ENCODE results near the gene CACNG8. TPM values are rescaled to one million over a fixed set of nuclear protein-coding genes. Genes with fewer than 3 reads are reported as not detected.
"Not testable (repeated sequence)": the region's sequence is repeated elsewhere in the genome, so short reads cannot be mapped to it uniquely, and the experiment has no call there.

The CACNG8 gene
- not detected in 2 replicates for total RNA-seq

DNA sequence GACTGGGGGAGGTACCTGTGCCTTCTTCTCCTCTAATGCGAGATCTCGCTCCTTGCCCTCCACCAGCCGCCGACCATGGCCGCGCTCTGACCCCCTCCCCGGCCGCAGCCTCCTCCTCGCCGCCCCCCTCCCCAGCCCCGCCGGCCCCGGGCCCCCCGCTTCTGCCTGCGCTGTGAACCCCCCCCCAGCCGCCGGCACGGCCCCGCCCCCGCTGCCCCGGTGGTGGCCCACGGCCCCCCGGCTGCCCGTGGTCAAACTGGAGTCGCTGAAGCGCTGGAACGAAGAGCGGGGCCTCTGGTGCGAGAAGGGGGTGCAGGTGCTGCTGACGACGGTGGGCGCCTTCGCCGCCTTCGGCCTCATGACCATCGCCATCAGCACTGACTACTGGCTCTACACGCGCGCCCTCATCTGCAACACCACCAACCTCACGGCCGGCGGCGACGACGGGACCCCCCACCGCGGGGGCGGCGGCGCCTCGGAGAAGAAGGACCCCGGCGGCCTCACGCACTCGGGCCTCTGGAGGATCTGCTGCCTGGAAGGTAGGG is at the start of gene CACNG8:
CACNG8 (plus strand) TSS at position 51 of the 545 bp plus-strand sequence.
- intact Hi-C loops (cut with micrococcal nuclease) = no loop called here

DNA sequence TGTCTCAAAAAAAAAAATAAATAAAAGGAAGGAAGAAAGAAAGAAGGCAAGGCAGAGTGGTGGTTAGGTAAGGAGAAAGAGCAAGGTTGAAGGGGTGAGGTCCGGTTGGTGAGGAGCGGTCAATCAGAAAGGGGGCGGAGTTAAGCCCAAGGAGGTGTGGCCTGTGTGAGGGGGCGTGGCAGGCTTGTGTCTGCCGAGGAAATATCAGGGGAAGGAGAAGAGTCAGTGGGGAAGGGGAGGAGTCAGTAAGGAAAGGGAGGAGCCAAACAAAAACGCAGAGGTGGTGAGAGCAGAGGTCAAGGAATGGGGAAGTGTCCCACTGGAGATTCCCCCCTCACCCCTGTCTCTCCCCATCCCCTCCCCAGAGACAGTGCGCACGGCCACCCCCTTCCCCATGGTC is 47.7 kb upstream of the CACNG8 start:
- intact Hi-C loops (cut with micrococcal nuclease) = no loop called here

DNA sequence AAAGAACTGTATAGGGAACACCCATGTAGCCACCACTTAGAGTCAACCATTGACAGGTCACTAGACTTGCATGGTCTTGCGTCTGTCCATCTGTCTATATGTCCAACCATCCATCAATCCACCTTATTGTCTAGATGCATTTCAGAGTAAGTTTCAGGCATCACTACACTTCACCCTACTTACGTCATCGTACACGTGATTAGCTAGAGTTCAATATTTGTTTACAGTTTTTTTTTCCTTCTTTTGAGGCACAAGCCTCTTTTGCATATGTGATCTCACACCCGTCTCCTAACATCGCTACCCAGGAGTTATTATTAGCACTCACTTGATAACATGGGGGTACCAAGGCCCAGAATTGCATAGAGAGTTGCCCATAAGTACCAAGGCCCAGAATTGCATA is 46.7 kb upstream of the CACNG8 start:
- intact Hi-C loops (cut with micrococcal nuclease) = no loop called here

DNA sequence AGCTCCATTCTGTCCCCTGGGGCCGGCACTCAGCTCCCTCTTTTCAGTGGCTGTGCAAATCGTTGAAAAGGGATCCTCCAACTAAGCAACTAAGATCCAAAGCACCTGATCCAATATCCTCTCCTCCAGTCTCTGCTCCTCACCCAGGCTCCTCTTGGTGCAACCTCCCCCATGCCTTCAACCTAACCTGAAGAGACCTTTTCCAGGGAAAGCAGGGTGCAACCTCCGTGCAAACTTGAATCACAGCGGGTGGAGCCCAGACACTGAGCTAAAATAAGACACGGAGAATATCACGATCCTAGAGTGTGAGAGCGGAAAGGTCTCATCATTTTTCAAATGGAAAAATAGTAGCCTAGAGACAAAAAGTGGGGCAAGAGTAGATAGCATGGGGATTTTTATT is 45.4 kb upstream of the CACNG8 start:
- intact Hi-C loops (cut with micrococcal nuclease) = no loop called here

DNA sequence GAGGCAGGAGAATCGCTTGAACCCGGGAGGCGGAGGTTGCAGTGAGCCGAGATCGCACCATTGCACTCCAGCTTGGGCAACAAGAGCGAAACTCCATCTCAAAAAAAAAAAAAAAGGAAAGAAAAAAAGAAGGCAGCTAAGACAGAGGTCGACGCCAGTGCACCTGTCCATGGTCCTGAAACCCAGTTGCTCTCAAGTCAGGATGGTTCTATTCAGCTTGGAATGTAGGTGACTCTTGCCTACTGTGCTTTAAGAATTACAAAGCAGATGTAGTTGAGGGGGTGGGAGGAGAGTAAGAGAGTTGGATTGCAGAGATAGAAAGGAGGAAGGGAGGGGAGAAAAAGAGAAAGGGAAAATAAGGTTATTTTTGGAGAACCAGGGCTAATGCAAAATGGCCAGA is 35.0 kb upstream of the CACNG8 start:
- intact Hi-C loops (cut with micrococcal nuclease) = loop anchor here (2.0 kb wide), 1 partner anchor 25 kb away; no protein-coding TSS in a partner anchor

DNA sequence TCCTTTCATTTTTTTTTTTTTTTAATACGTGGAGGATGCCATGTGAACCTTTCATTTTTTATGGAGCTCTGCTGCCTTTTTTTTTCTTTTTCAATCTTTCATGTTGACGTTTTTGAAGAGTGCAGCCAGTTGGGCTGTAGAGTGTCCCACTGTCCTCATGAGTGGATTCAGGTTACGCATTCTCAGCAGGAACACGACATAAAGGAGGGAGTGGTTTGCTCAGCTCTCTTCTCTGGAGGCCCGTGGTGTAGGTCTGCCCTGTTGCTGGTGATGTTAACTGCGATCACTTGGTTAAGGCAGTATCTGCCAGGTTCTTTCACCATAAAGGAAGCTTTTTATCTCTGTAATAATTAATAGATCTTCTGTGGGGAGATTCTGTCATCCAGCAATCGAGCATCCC is 26.7 kb upstream of the CACNG8 start:
- intact Hi-C loops (cut with micrococcal nuclease) = no loop called here

DNA sequence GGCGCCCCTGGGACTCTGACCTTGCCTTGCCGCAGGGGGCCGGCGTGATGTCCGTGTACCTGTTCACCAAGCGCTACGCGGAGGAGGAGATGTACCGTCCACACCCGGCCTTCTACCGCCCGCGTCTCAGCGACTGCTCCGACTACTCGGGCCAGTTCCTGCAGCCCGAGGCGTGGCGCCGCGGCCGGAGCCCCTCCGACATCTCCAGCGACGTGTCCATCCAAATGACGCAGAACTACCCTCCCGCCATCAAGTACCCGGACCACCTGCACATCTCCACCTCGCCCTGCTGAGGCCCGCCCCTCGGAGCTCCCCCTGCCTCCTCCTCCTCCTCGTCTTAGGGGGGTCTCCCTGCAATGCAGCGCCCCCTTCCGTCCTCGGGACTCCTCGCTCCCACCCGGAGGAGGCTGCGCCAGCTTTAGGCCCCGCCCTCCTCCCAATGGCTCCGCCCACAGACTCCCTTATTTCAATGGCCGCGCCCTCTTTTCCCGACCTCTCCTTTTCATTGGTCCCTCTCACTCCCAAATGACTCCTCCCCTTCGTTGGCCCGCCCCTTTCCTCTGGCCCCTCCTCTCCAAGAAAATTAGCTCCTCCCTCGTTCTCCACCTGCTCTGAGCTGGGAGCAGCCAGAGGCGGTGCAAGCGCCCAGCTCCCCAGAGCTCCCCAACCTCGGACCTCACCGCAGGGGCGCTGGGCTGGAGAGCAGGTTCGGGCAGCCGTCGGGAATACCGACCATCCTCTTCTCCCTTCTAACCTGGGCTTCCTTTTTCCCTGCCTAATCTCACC is 20.5 kb upstream of the CACNG8 start:
- intact Hi-C loops (cut with micrococcal nuclease) = no loop called here

DNA sequence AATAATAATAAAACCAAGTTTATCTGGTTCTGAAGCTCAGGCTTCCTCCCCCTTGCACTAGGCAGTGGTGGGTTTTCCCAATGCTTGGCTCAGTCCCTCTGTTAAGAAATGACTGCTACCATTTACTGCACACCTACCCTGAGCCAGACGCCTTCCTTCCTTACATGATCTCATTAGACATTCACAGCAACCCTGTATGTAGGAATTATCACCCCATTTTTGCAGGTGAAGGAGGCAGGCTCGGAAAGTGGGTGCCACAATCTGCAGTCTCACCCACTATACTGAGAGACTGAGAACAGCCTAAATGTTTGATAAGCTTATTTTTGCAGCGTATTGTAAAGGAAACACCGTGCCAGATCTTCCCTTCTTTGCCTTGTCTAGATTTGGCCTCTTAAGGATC is 18.3 kb upstream of the CACNG8 start:
- intact Hi-C loops (cut with micrococcal nuclease) = no loop called here

DNA sequence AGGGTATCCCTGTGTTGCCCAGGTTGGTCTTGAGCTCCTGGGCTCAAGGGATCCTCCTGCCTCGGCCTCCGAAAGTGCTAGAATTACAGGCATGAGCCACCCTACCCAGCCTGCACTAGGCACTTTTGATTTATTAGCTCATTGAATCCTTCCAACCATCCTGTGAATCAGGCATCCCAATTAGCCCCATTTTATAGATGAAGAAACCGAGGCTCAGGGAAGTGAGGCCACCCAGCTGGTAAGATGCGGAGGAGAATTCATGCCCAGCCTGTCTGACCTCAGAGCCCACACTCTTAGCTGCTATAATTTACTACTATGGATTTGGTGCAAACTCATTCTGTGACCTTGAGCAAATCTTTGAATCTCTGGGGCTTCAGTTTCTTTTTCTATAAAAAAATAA is 17.8 kb upstream of the CACNG8 start:
- intact Hi-C loops (cut with micrococcal nuclease) = no loop called here

DNA sequence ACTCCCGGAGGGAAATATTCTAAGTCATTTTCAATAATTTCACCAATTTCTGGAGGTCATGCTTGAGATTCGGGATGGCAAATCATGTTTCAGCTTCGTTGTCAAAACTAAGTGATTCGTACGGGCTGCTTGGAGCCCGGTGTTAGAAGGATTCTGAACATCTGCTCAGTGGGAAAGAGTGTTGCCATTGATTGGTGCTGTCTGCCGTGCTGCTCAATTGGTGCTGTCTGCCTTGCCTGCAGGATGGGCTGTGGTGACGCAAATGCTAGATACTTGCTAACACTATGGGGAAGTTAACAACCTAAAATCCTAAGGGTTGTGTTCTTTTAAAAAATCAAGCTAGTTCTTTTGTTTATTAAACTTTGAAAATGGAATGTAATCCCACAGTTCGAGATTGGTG is 17.3 kb upstream of the CACNG8 start:
- intact Hi-C loops (cut with micrococcal nuclease) = no loop called here

DNA sequence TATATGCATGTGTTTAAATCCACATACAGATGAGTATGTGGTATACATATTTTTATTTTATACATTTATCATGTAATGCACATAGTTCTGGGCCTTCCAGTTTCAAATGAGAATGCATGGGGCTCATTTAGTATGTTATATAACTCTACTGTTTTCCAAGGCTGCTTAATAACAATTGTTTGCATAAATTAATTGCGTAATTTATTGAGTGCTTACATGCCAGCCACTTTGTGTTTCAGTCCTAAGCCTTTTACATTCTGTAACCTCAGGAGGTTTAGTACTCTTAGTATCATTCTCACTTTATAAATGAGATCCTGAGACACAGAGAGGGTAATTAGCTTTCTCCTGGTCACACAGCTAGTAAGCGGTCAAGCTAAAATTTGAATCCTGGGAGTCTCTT is 16.7 kb upstream of the CACNG8 start:
- intact Hi-C loops (cut with micrococcal nuclease) = no loop called here

DNA sequence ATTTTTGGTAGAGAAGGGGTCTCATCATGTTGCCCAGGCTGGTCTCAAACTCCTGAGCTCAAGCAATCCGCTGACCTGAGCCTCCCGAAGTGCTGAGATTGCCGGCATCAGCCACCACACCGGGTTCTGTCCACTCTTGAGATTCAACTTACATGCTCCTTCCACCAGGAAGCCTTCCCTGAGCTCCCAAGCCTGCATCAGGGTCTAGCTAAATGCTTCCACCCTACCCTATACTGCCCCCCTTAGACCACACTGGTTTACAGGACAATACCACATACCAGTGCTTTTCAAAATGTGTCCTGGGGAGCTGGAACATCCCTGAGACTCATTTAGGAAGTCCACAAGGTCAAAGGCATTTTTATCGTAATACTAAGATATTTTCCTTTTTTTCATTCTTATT is 15.1 kb upstream of the CACNG8 start:
- intact Hi-C loops (cut with micrococcal nuclease) = no loop called here

DNA sequence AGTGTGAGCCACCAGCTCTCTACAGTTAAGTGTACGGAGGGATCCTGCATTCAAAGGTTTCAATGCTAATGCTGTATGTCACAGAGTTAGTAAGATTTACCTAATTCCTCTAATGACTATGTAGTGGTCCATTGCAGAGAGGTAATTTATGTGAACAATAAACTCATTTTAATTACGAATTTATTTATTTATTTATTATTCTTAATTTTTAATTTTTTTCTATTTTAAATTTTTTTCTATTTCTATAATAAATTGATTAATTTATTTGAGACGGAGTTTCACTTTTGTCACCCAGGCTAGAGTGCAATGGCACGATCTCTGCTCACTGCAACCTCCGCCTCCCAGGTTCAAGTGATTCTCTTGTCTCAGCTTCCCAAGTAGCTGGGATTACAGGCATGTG is 14.1 kb upstream of the CACNG8 start:
- intact Hi-C loops (cut with micrococcal nuclease) = not testable (repeated sequence)

DNA sequence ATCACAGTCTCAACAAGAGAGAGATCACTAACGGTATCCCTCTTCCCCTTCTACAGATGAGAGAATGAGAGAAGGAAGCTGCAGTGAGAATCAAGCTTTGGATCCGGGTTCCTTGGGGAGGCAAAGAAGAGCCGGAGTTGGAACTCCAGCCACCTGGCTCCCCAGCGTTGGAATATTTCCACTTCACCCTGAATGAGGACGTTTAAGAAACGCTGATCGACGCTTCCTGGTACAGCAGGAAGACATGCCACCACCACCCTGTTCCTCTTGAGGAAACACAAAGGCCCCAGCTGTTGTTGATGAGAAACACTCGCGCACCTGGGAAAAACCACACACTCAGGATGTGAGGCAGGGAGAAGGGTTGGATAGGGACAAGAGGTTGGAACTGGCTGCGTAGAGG is 11.3 kb upstream of the CACNG8 start:
- intact Hi-C loops (cut with micrococcal nuclease) = no loop called here

DNA sequence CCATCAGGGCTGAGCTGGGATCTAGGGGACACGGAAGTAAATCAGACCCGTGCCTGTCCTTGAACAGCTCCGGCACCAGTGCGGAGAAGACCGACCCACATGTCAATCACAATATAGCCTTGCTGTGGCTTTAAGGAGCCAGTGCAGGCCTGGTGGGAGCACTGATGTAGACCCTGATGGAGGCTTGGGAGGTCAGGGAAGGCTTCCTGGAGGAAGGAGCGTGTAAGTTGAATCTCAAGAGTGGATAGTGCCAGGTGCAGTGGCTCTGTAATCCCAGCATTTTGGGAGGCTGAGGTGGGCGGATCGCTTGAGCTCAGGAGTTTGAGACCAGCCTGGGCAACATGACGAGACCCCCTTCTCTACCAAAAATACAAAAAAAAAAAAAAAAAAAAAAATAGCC is 10.8 kb upstream of the CACNG8 start:
- intact Hi-C loops (cut with micrococcal nuclease) = no loop called here

DNA sequence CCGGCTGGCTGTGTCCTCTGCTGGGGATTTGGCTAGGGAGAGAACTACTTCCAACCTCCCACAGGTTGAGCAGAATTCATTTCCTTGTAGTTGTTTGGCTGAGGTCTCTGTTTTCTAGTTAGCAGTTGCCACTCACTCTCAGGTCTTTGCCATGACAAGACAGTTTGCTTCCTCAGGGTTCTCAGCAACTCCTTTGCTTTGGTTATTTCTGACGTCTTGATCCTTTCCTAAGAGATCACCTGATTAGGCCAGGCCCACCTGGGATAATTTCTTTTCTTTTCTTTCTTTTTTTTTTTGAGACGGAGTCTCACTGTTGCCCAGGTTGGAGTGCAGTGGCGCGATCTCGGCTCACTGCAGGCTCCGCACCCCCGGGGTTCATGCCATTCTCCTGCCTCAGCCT is 9.4 kb upstream of the CACNG8 start:
- intact Hi-C loops (cut with micrococcal nuclease) = no loop called here

DNA sequence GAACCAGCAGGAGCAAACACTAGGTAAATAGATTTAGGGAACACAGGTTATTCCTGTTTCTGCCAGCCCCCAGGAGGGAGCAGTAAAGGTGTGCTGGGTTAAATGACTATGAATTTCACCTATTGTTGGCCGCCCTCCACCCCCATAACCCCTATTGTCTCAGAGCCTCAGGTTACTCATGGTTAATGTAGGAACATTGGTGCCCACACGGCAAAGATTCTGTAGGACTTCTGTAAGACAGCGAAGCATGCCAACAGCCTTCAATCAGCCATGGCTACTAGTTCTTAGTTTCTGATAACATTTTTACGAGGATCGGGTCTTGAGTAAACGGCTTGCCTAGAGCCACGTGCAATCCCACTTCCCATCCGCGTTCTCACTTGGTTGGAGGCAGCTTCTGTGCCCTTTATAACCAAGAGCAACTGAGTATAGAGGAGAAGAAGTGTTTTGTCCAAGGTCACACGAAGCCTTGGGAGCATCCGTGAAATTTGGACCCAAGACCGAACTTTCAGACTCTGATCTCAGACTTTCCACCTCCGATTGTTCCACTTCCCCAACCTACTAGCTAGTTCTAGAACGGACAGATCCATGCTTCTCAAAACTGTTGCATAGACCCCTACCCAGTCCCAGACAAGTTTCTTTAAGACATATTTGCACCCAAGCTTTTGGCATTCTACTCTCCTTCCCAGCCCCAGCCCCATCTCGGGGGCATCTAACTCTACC is 5.1 kb upstream of the CACNG8 start:
- intact Hi-C loops (cut with micrococcal nuclease) = no loop called here

DNA sequence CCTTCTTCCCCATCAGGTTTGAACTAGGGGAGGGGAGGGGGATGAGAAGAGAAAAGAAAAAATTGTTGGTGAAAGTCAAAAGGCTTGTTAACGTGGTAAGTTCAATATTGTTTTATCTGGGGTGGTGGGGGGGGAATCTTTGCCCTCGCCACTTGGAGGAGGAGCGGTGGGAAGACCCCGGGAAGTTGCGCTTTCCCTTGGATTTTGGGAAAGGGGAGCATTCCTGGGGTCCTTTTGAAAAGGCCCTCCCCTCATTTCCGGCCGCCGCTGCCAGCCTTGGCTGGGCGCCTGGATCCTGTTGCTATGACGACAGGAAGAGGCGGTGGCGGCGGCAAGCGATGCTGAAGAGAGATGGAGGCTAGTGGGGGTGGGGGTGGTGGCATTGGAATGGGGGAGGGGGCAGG is 4.6 kb upstream of the CACNG8 start:
- intact Hi-C loops (cut with micrococcal nuclease) = no loop called here

DNA sequence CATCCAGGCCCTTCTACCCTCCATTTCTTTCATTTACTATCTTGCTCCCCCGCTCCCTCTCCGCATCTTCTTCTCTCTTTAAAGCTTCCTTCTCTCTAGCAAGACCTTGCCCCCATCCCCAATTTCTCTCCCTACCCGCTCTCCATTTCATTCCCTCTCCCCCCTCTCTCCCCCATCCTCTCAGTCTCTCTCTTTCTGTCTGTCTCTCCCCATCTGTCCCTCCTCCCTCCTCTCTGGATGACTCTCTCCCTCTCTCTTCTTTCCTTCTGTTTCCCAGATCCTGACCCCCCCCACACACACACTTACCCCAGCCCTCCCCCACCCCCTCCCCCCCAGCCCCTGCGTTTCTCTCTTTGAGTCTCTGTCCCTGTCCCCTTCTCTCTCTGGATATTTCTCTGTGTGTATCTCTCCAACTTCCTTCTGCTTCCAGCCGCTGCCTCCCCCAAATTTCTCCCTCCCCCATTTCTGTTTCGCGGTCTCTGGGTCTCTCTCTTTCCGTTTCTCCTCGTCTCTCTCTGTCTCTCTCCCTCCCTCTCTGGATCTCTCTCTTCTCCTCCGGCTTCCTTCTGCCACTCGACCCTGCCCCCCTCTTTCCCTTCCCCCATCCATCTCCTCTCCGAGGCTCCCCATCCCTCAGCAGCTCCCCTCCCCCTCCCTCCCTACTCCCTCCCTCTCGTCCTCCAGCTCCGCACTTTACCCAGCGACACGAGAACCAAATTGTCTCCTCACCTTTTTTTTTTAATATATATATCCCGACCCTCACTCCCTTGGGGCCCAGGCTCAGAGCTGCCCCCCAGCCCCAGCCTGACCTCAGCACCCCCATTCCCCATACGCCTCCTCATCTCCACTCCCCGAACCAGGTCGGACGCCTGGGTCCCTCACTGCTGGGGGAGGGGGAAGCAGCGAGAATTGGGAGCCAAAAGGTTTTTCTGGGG is 3.6 kb upstream of the CACNG8 start:
- intact Hi-C loops (cut with micrococcal nuclease) = no loop called here

DNA sequence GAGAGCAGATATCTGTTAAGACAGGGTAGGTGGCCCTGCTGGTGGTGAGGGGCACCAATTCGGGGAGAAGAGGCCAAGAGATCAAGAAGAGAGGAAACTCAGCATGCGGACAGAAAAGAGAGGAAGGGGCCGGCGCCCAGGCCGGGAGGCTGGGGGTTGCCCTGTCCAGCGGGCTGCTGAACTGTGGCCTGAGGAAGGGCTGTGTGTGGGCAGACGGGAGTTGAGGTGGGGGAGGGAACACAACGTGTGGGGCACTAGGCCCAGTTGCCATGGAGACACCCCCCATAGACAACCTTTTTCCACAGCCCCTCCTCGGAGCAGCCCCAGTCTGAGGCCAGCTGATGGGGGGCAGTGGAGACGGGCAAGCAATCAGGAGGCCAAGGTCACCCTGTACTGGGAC is 2.5 kb upstream of the CACNG8 start:
- intact Hi-C loops (cut with micrococcal nuclease) = no loop called here

DNA sequence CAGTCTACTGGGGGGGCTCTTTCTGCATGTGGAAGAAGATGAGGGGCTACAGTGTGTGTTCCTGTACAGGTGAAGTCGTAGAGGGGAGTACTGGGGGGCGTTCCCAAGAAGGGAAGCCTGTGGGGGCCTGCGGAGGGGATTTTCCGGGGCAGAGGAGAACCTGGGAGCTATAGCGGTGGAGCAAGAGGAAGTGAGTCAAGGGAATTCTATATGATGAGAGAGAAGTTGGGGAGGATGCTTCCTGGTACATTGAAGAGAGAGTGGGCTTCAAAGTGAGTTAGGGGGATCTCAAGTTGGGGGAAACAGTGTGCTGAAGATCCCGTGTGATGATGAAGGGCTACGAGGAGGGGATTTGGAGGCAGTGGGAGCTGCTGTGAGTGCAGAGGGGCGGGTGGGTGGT is 1.9 kb upstream of the CACNG8 start:
- intact Hi-C loops (cut with micrococcal nuclease) = no loop called here

Measured in T-helper 1 cell treated with Interleukin-12 subunit alpha and Interleukin-12 subunit beta and Interleukin-4 antibody, amounts not matched to agents 30 ng/mL and 1 ng/mL, for 36 hours (primary cell).